ENCODE results near the gene HMOX1.

HMOX1 gene

DNA sequence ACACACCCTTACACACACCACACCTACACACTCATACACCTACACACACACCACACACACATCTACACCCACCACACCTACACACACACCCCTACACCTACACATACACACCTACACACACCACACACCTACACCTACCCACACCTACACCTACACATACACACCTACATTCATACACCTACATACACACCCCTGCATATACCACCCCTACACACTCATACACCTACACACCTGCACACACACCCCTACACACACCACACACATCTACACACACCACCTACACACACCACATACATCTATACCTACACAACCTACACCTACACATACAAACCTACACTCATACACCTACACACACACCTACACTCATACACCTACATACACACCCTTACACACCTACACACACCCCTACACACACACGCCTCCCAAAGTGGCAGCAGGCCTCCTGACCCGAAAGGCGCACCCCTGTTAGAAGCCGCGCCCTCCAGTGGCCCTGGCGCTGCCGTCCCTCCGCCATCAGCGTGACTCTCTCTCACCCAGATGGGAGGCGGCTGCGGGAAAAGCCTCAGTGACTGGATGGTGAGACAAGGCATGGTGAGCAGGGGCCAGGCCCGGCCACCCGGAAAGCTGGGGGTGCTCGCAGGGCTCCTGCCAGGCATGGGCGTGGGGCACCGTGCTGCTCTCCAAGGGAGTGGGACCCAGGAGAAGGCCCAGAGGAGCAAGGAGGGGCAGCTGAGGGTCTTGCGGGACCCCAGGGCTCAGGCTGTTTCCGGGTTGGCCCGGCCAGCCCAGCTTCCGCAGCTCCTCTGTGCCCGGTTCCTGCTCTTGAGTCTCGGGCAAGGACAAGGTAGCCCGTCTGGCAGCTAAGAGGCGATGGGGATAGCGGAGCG is 37.0 kb upstream of the HMOX1 start:
- Histone ChIP-seq H3K9me2 (replicated peaks; ENCODE audit: low read depth, low read length) (no peaks in the 10 kb centered on the region), H2AFZ (ENCODE audit: low read length) (no peak overlapping the region), H3K79me2 (ENCODE audit: insufficient read depth, low read length) (no peaks in the 10 kb centered on the region), H3K9ac (ENCODE audit: low read depth, low read length, poor library complexity, severe bottlenecking) (no peak overlapping the region), H3K27me3 (ENCODE audit: insufficient read depth, low read length, poor library complexity, severe bottlenecking) (no peaks in the 10 kb centered on the region), H3K36me3 (ENCODE audit: insufficient read depth, low read length) (peaks cover 10% of the 10 kb centered on the region; the same call in 1 of the 2 replicates), H4K20me1 (ENCODE audit: insufficient read depth, low read length, poor library complexity, severe bottlenecking) (no peaks in the 10 kb centered on the region), H3F3A (ENCODE audit: low read depth) (no peaks in the 10 kb centered on the region), H3K4me3 (ENCODE audit: low read length, poor library complexity, severe bottlenecking) (no peak overlapping the region), H3K4me2 (ENCODE audit: low read depth, low read length, poor library complexity, severe bottlenecking) (no peak overlapping the region), H3K9me3 (ENCODE audit: insufficient read depth, low read depth, low read length) (no peaks in the 10 kb centered on the region), H3K4me1 (ENCODE audit: insufficient read depth, low read length, poor library complexity, severe bottlenecking) (no peaks in the 10 kb centered on the region)
- no peak for TF ChIP-seq EZH2phosphoT487 (IDR thresholded peaks at IDR 0.05; ENCODE audit: borderline replicate concordance)
- TF ChIP-seq, protein P1, sequence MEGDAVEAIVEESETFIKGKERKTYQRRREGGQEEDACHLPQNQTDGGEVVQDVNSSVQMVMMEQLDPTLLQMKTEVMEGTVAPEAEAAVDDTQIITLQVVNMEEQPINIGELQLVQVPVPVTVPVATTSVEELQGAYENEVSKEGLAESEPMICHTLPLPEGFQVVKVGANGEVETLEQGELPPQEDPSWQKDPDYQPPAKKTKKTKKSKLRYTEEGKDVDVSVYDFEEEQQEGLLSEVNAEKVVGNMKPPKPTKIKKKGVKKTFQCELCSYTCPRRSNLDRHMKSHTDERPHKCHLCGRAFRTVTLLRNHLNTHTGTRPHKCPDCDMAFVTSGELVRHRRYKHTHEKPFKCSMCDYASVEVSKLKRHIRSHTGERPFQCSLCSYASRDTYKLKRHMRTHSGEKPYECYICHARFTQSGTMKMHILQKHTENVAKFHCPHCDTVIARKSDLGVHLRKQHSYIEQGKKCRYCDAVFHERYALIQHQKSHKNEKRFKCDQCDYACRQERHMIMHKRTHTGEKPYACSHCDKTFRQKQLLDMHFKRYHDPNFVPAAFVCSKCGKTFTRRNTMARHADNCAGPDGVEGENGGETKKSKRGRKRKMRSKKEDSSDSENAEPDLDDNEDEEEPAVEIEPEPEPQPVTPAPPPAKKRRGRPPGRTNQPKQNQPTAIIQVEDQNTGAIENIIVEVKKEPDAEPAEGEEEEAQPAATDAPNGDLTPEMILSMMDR (conservative IDR thresholded peaks at IDR 0.05; ENCODE audit: low read length), result no peak

DNA sequence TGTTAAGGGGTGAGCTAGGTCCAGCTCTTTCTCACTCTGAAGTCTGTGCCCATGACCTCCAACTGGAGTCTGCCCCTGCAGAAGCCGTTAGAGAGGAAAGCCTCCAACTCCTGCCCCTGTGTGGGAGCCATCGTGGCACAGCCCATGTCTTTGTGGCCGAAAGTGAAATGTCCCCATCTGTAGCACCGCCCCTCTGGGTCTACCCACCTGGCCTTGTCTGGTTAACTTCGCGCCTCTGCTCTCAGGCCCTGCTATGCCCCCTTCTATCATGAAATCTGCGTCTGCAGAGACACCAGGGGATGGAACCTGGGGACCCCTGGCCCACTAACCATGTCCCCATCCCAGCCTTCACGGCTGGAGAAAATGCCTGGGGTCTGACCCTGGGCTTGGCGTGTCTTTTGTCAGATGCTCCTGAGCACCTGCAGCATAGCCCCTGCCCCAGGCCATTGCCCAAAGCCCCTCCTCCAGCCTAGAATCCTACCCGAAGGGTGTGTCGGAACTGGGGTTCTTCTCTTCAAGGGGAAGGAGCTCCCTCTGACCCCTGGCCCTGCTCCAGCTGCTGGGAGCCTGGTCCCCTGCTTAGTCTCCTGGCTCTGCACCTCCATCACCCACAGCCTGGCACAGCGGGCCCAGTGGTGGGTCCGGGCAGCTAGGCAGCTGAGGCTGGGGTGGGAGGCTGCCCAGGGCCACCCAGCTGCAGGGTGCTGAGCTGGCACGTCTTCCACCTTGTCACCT is 35.8 kb upstream of the HMOX1 start:
- no peaks in the 10 kb centered on the region for H3K27me3 ChIP-seq (ENCODE audit: insufficient read depth, low read length, poor library complexity, severe bottlenecking)
- H4K20me1 ChIP-seq (ENCODE audit: insufficient read depth, low read length, poor library complexity, severe bottlenecking), result no peaks in the 10 kb centered on the region
- H3K9me3 ChIP-seq (ENCODE audit: insufficient read depth, low read depth, low read length), result no peaks in the 10 kb centered on the region
- no peaks in the 10 kb centered on the region for H3K9me2 ChIP-seq (replicated peaks; ENCODE audit: low read depth, low read length)
- no peak overlapping the region for H3K4me3 ChIP-seq (ENCODE audit: low read length, poor library complexity, severe bottlenecking)
- H3F3A ChIP-seq (ENCODE audit: low read depth), result no peaks in the 10 kb centered on the region
- H3K4me1 ChIP-seq (ENCODE audit: insufficient read depth, low read length, poor library complexity, severe bottlenecking), result no peaks in the 10 kb centered on the region
- no peak for TF ChIP-seq EZH2phosphoT487 (IDR thresholded peaks at IDR 0.05; ENCODE audit: borderline replicate concordance)
- TF ChIP-seq, protein P1 (conservative IDR thresholded peaks at IDR 0.05; ENCODE audit: low read length), result no peak
- no peak overlapping the region for H3K4me2 ChIP-seq (ENCODE audit: low read depth, low read length, poor library complexity, severe bottlenecking)
- peaks cover 10% of the 10 kb centered on the region; the same call in 1 of the 2 replicates for H3K36me3 ChIP-seq (ENCODE audit: insufficient read depth, low read length)
- H3K79me2 ChIP-seq (ENCODE audit: insufficient read depth, low read length), result no peaks in the 10 kb centered on the region
- no peak overlapping the region for H2AFZ ChIP-seq (ENCODE audit: low read length)
- no peak overlapping the region for H3K9ac ChIP-seq (ENCODE audit: low read depth, low read length, poor library complexity, severe bottlenecking)

DNA sequence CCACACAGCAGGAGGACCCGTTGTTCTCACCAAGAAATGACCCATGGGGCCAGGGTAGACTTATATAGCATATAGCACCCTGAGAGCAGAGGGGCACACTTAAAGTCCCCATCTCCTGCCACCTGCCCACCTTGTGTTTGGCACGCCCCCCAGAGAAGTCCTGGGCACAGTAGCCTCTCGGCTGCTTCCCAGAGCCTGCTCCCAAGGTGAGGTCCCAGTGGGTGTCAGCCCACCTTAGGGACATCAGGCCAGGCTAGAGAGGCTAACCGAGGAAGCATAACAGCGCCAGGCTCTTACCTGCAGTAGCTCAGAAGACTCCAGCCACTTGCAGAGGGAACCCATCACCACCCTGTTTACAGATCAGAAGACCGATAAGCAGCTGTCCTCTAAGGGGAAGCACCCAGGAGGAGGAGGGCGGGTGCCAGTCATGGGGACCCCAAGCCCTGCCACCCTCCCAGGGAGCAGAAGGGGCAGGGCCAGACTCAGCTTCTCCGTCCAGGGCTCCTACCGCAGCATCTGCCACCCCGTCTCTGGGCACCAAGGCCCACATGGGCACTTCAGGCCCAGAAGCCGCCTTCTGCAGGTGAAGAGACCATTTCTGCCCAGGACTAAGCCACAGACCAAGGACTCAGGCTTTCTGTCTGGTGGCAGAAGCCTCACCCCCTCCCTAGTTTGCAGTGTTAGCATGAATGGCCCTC is 34.9 kb upstream of the HMOX1 start:
- peaks cover 5% of the 10 kb centered on the region for H3K4me1 ChIP-seq (ENCODE audit: insufficient read depth, low read length, poor library complexity, severe bottlenecking)

More for the DNA sequence above, 34.9 kb upstream of the HMOX1 start:
- no peak overlapping the region for H3K4me3 ChIP-seq (ENCODE audit: low read length, poor library complexity, severe bottlenecking)
- H3K36me3 ChIP-seq (ENCODE audit: insufficient read depth, low read length), result peaks cover 10% of the 10 kb centered on the region; the same call in 1 of the 2 replicates
- no peak overlapping the region for H2AFZ ChIP-seq (ENCODE audit: low read length)
- no peak for TF ChIP-seq EZH2phosphoT487 (IDR thresholded peaks at IDR 0.05; ENCODE audit: borderline replicate concordance)
- TF ChIP-seq, protein P1 (conservative IDR thresholded peaks at IDR 0.05; ENCODE audit: low read length), result no peak
- no peaks in the 10 kb centered on the region for H3K9me2 ChIP-seq (replicated peaks; ENCODE audit: low read depth, low read length)
- no peaks in the 10 kb centered on the region for H3K9me3 ChIP-seq (ENCODE audit: insufficient read depth, low read depth, low read length)
- H3K27me3 ChIP-seq (ENCODE audit: insufficient read depth, low read length, poor library complexity, severe bottlenecking), result no peaks in the 10 kb centered on the region
- no peaks in the 10 kb centered on the region for H3F3A ChIP-seq (ENCODE audit: low read depth)
- no peak overlapping the region for H3K9ac ChIP-seq (ENCODE audit: low read depth, low read length, poor library complexity, severe bottlenecking)
- no peak overlapping the region for H3K4me2 ChIP-seq (ENCODE audit: low read depth, low read length, poor library complexity, severe bottlenecking)
- no peaks in the 10 kb centered on the region for H4K20me1 ChIP-seq (ENCODE audit: insufficient read depth, low read length, poor library complexity, severe bottlenecking)
- H3K79me2 ChIP-seq (ENCODE audit: insufficient read depth, low read length), result no peaks in the 10 kb centered on the region

Measured in Loucy (cell line).